H1 (cell line): Measurements from ENCODE around the gene DENND1A. TPM values are rescaled to one million over a fixed set of nuclear protein-coding genes. Genes with fewer than 3 reads are reported as not detected.

Source experiments
- KDM5A ChIP-seq: fragments of 200-600 bp; IDR thresholded peaks from 2 replicates; pipeline ENCODE4 v1.7.1; 2012; ENCODE audit warnings: mild to moderate bottlenecking, low read length, inconsistent platforms, mixed read lengths
- PHF8 ChIP-seq: fragments of 200-600 bp; sonication (generic); conservative IDR thresholded peaks from 2 replicates; pipeline ENCODE4 v1.7.1; 2012; ENCODE audit warnings: low read depth, mild to moderate bottlenecking, inconsistent platforms, low read length, moderate library complexity
- POU5F1 ChIP-seq: IDR thresholded peaks from 2 replicates; pipeline ENCODE4 v1.6.1; 2011; ENCODE audit warnings: low read depth, mild to moderate bottlenecking, low read length, moderate library complexity
- RFX5 ChIP-seq: IDR thresholded peaks from 2 replicates; pipeline ENCODE4 v1.6.1; 2011; ENCODE audit warnings: low read depth, low read length, improper control_type of control experiment, borderline replicate concordance
- RNF2 ChIP-seq: fragments of 200-900, 300-1000 bp; sonication (generic); IDR thresholded peaks from 2 replicates; pipeline ENCODE4 v1.7.1; 2016; ENCODE audit warnings: borderline replicate concordance, low read depth, mild to moderate bottlenecking, antibody characterized with exemption, low read length; ENCODE audit not compliant: poor library complexity, severe bottlenecking; ENCODE audit errors: missing control alignments
- SAP30 ChIP-seq: fragments of 300-600 bp; sonication (generic); IDR thresholded peaks from 2 replicates; pipeline ENCODE4 v1.7.1; 2012; ENCODE audit warnings: low read length, moderate library complexity, mild to moderate bottlenecking, inconsistent platforms; ENCODE audit not compliant: insufficient read depth, insufficient replicate concordance
- polyA plus RNA-seq, 7 experiments: library from polyadenylated mRNA; depleted of rRNA in 3 of 7; stranded (reverse) in 5 of 7; unstranded in 2 of 7; fragments of >200 nt in 5 of 7; fragments of 200-250 nt in 2 of 7; gene quantifications; 1 replicate in 5 of 7; 2 replicates in 1 of 7; 4 replicates in 1 of 7; pipeline versions ENCODE4 v1.2.1 to v1.2.3, GENCODE V29; 2011 to 2013; ENCODE audit warnings: missing spikeins in 2 of 7, mixed read lengths in 2 of 7
- total RNA-seq: library from RNA; stranded (reverse); fragmentation: NEBNext Ultra II Directional; extraction: Animal tissue kit (Norgen Biotek cat#: 25700); gene quantifications from 2 replicates; pipeline ENCODE4 v1.2.1, GENCODE V29; 2021

DENND1A gene
- total and polyA plus RNA-seq, 2 of the 8 experiments (the other 6 are each of a cell fraction or from before 2014, with no cell fraction given): 24.1 to 26.4 TPM

DNA sequence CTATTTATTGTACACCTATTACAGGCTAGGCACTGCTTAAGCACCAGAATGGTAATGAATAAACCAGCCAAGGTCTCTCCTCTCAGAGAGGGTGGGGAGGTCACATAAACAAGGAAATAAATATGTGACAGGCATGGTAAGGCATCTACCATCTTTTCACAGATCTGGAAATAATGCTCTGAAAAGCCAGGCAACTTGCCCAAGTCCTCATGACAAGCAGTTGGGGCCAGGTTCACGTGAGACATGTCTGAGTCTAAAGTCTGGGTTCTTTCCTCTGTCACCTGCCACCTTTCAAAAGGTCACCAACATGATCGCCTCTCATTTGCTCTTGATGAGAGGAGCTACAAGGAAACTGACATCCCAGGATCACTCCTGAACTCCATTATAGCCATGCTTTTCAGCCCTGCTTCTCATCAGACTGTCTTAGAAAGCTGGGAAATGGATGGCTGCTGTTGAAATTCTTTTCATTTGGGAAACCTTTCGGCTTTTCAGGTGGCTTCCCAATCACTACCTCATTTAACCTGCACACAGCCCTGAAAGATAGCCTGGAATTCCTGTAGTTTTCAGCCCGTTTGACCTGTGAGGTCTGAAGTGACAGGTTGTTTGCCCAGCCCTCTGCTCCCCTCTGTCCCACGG, 450.8 kb downstream of the DENND1A start (continued):
- TF ChIP-seq POU5F1 (no peak), KDM5A (no peak), RNF2 (no peak), RFX5 (no peak), SAP30 (no peak), PHF8 (no peak)
